Measurements from ENCODE around the gene NOXA1. TPM values are rescaled to one million over a fixed set of nuclear protein-coding genes. Genes with fewer than 3 reads are reported as not detected.

NOXA1 gene
- total RNA-seq, 1 donor from 2014 or later, result 2.0 TPM

DNA sequence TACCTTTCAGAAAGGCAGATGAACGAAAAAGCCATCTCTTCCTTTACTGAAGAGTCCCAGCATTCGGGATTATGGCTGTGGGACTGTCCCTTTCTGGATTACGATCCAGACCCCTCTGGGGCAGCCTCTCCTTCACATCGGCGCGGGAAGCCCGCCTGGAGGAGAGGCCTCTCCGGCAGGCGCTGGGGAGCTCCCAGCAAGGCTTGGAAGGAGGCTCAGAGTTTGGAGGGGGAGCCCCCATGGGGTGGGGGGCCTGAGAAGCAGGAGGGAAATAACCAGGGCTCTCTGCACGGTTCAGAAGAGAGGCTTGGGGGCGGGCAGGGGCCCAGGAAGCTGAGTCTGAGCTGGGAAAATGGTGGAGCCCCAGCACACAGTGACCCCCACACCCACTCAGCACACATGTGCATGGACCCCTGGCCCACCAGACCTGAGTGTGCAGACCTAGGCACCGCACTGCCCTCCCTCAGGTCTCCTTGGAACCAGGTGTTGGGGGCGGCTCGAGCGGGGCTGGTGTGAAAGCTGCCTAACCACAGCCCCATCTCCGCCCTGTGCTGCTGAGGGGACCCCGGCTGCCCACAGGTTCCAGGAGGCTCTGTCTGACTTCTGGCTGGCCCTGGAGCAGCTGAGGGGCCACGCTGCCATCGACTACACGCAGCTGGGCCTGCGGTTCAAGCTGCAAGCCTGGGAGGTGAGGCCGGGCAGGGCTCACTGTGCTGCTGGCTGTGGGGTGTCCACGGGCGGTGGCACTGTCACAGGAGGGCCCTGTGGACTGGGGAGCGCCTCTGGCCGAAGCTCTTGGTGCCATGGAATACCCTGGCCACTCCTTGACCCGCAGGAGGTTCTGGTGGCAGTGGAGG is 4.5 kb downstream of the NOXA1 start:
- no peak for DNase-seq

- no peak for DNase-seq
Measured at GRCh38 chr9:137428311-137428630, 5.1 kb downstream of the NOXA1 start.

GRCh38 chr9:137428841-137429545 is 5.8 kb downstream of the NOXA1 start:
- no peak for DNase-seq

DNA sequence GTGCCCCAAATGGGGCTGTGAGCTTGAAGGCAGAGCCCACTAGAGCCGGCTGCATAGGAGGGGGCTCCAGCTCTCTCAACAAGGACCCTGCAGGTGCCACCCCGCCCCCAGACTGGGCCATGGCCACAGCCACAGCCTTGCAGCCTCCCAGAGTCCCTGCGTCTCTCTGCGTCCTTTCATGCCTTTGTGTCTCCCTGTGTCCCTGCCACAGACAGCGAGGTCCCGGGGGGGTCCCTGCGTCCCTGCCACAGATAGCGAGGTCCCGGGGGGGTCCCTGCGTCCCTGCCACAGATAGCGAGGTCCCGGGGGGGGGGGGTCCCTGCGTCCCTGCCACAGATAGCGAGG is 6.3 kb downstream of the NOXA1 start:
- DNase-seq, result no peak

DNA sequence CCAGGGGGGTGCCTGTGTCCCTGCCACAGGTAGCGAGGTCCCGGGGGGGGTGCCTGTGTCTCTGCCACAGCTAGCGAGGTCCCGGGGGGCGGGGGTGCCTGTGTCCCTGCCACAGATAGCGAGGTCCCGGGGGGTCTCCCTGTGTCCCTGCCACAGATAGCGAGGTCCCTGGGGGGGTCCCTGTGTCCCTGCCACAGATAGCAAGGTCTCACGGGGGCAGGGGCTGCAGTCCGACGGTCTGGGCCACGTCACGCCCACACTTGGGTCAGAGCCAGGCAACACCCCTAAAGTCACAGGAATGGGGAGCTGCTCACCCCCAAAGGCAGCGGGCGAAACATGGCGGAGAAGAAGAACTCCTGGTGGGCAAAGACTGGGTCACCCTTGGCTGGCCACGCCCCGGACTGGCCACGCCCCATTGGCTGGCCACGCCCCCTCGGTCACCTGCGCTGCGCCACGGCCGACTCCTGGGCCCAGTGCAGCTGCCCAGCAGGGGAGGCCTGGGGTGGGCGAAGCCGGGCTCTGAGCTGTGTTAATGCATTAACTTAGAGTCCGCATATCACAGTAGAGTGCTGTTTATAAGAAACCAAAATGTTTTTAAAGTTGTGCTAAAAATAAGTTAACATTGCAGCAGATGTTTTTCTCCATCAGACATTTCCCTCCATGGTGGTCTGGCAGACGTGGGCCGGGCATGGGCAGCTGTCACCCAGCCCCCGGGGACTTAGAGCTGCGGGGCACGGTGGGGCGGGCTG is 7.0 kb downstream of the NOXA1 start:
- DNase-seq, result no peak

DNA sequence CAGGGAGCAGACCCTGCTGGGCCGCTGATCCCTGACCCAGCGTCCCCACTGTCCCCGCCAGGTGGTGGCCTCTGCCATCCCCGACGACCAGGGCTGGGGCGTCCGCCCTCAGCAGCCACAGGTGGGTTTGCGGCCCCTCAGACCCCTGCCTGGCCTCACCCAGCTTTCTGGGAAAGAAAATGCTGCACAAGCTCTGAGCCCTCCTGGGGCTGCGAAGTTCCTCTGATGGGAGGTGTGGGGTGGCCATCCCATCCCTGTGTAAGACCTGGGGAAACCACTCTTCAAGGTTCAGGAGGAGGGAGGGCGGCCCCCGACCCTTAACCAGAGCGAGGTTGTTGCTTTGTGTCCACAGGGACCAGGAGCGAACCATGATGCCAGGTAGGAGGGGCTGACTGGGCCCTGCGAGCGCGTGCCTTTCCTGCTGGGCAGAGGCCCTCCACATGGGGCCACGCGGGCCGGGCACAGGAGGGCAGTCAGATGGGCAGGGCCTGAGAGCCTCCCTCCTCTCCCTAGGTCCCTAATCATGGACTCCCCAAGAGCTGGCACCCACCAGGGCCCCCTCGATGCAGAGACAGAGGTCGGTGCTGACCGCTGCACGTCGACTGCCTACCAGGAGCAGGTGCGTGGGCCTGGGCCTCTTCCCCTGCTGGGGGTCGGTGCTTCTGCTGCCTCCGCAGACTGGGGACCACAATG is 7.7 kb downstream of the NOXA1 start:
- DNase-seq, result no peak

DNA sequence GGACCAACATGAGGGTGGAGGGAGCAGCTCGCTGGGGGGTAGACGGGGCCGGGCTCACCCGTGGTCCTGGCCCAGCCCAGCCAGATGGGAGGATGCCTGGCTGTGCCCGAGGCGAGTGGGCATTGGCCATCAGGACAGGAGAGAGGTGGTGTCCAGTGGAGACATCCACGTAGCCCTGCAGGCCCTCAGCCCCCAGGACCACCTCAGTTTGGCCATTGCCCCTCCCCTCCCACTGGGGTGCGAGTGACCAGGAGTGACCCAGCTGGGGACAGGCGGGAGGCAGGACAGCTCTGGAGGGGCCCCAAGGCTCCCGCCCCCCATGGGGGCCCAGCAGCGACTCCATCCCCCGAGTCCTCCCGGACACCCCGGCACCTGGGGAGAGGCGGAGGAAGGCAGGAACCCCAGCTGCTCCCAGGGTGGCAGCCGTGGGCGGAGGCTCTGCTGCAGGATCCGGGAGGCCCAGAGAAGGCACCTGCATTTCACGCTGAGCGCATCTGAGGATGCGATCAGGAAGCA is 8.3 kb downstream of the NOXA1 start:
- DNase-seq, result no peak

DNA sequence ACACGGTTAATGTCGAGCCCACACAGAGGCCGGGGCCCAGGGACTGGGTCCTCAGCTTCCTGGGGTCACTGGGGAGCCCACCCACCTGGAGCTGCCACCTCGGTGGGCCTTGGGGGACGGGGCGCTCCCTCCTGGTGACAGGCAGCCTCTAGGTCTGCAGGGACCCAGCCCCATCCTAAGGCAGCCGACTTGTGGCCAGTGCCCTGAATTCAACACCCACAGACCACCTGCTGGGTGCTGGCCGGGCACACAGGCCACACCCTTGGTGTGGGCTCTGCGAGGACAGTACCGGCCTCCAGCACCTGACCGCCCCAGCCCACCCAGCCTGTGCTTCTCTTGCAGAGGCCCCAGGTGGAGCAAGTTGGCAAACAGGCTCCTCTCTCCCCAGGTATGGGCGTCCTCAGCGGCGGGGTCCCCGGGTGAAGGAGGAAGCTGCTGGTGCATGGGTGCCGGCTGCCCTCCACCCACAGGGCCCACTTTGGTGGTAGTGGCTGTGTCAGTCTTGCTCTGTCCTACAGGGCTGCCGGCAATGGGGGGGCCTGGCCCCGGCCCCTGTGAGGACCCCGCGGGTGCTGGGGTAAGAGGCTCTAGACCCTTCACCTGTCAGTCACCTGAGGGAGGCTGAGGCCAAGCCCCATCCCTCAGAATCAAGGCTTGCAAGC is 9.6 kb downstream of the NOXA1 start:
- no peak for DNase-seq

- no peak for DNase-seq
Measured at GRCh38 chr9:137433349-137433915, 10.2 kb downstream of the NOXA1 start.

DNA sequence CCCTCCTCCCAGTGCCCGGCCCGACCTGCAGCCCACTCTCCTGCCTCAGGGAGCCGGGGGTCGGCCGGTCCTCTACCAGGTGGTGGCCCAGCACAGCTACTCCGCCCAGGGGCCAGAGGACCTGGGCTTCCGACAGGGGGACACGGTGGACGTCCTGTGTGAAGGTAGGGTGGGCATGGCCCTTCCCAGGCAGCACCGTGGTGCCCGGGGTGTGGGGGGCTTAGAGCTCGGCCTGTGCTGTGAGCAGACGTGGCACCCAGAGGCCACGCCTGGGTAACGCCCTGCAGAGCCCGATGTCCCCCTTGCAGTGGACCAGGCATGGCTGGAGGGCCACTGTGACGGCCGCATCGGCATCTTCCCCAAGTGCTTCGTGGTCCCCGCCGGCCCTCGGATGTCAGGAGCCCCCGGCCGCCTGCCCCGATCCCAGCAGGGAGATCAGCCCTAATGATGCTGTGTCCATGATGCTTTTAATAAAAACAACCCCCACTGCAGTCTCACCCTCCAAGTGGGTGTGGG is 10.8 kb downstream of the NOXA1 start:
- DNase-seq, result no peak

- no peak for DNase-seq
Measured at GRCh38 chr9:137434498-137435380, 11.5 kb downstream of the NOXA1 start.

- DNase-seq, result no peak
Measured at GRCh38 chr9:137435381-137435891, 12.2 kb downstream of the NOXA1 start.

GRCh38 chr9:137435980-137436760 is 13.0 kb downstream of the NOXA1 start:
- no peak for DNase-seq

DNA sequence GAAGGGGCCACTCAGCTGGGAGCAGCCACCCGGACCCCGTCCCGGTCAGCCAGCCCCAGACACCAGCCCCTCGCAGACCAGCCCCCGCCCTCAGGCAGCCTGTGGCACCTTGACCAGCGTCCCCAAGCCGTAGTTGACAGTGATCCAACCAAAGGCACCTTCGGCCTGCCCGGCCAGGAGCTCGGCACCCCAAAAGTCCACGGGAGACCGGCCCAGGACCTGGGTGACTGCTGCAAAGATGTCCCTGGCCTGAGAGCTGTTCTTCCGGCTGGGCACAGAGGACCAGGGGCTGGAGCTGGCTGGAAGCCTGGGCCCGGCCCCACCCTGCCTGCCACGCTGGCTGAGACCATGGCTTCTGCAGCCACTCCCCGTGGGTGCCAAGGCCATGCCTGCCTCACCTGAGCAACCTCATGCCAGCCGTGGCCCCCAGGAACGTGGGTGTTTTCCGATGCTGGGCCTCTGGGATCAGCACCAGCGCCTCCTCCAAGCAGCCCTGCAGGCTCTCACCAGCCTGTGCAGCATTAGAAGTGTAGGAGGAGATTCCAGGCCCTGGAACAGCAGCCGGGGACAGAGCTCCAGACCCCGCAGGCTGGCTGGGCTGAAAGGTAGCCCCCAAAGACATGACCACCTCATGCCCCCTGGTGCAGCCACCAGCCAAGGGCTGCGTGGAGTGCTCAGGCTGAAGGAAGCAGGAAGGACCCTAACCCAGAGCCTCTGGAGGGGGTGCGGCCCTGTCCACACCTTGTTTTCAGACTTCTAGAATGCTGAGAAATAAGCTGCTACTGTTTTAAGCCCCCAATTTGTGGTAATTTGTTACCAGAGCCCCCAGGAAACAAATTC is 13.8 kb downstream of the NOXA1 start:
- DNase-seq, result no peak

GRCh38 chr9:137437691-137438590 is 14.7 kb downstream of the NOXA1 start:
- no peak for DNase-seq

DNA sequence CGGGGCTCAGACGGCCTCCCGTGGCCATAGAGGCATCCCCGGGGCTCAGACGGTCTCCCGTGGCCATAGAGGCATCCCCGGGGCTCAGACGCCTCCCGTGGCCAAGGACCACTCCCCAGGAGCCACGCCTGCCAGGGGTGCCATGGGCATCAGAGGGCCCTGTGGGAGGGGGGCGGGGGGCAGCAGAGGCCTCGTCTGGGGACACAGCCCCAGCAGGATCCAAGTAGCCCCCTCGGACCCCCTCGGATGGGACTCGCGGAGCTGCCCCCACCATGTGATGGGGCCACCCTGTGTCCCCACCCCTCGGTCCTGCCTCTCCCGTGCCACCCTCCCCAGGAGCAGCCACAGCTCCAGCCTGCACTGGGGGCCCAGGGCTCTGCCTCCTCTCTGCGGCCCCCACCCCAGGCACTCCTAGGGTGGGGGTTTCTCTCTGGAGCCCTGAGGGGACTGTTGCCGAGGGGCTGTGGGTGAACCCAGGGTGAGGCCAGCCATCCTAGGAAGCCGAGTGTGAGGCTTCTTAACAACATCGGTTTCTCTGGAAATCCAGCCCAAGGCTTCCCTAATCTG is 15.5 kb downstream of the NOXA1 start:
- no peak for DNase-seq

Measured in occipital lobe (tissue), 2 donors.